Thoracic aorta (tissue), 2 donors: ENCODE data around the gene NT5C. TPM values are rescaled to one million over a fixed set of nuclear protein-coding genes. Genes with fewer than 3 reads are reported as not detected.

Source experiments
- ATAC-seq: fragments of 150-250 bp; one replicate; pipeline ENCODE4 v1.8.0; 2017; ENCODE audit warnings: low read depth; ENCODE audit not compliant: insufficient number of reproducible peaks, low FRiP score
- DNase-seq: peaks from one replicate; pipeline ENCODE4 v3.0.0-alpha.2; 2020; ENCODE audit warnings: low spot score
- H3K27ac ChIP-seq, 2 donors: fragments of 200-600 bp; sonication (generic); 1 replicate in 1 of 2; 2 replicates in 1 of 2; pipeline ENCODE4 v1.5.1; 2016; ENCODE audit warnings: mild to moderate bottlenecking in 2 of 2, moderate library complexity in 2 of 2
- H3K27me3 ChIP-seq: fragments of 200-600 bp; sonication (generic); replicated peaks from 2 replicates; pipeline ENCODE4 v1.6.0; 2016; ENCODE audit warnings: mild to moderate bottlenecking; ENCODE audit not compliant: insufficient read depth
- H3K36me3 ChIP-seq: fragments of 200-600 bp; sonication (generic); one replicate; pipeline ENCODE4 v1.5.1; 2016
- H3K4me1 ChIP-seq, 2 donors: fragments of 200-600 bp; sonication (generic); 1 replicate in 1 of 2; 2 replicates in 1 of 2; pipeline versions ENCODE4 v1.5.1 to v1.6.0; 2016; ENCODE audit warnings: low read depth in 2 of 2, mild to moderate bottlenecking in 1 of 2; ENCODE audit not compliant: control insufficient read depth in 1 of 2
- H3K4me3 ChIP-seq: fragments of 200-600 bp; sonication (generic); 2 replicates; pipeline ENCODE4 v1.5.1; 2016; ENCODE audit warnings: mild to moderate bottlenecking
- H3K9me3 ChIP-seq: fragments of 200-600 bp; sonication (generic); 2 replicates; pipeline ENCODE4 v1.5.1; 2016
- CTCF ChIP-seq: fragments of 200-600 bp; sonication (generic); IDR thresholded peaks from one replicate; pipeline ENCODE4 v1.5.1; 2019; ENCODE audit warnings: antibody characterized with exemption
- total RNA-seq, 2 donors: library from RNA; depleted of rRNA; stranded (reverse); fragments of >200 nt; gene quantifications; one replicate each; pipeline versions ENCODE4 v1.1.0 to v1.2.3, GENCODE V29; 2016

NT5C gene
- total RNA-seq, 2 donors from 2014 or later, result 57.9 to 80.0 TPM

GRCh38 chr17:75087182-75087557 lies 44.4 kb downstream of the NT5C start:
- DNase-seq, result no peak
- ATAC-seq, result no peak
- peaks cover 5 to 23% of the 10 kb centered on the region in 2 donors for H3K4me1 ChIP-seq

GRCh38 chr17:75086496-75087181 lies 44.9 kb downstream of the NT5C start:
- peaks cover 5 to 23% of the 10 kb centered on the region in 2 donors for H3K4me1 ChIP-seq
- ATAC-seq (no peak), DNase-seq (no peak)
- H3K27me3 ChIP-seq, result no peaks in the 10 kb centered on the region
- no peak overlapping the region for H3K4me3 ChIP-seq
- no peaks in the 10 kb centered on the region for H3K9me3 ChIP-seq
- no peaks in the 10 kb centered on the region for H3K36me3 ChIP-seq
- no peak for TF ChIP-seq CTCF
- H3K27ac ChIP-seq, result no peak overlapping the region

More at GRCh38 chr17:75087182-75087557, 44.4 kb downstream of the NT5C start:
- no peaks in the 10 kb centered on the region for H3K36me3 ChIP-seq
- no peaks in the 10 kb centered on the region for H3K27me3 ChIP-seq
- H3K4me3 ChIP-seq, result peak overlapping the region; percentile 75
- H3K9me3 ChIP-seq, result no peaks in the 10 kb centered on the region
- peak overlapping the region in 1 of 2 donors; percentile 55 for H3K27ac ChIP-seq
- TF ChIP-seq CTCF, result no peak

GRCh38 chr17:75084039-75084660 lies 47.4 kb downstream of the NT5C start:
- Histone ChIP-seq H3K27ac (no peak overlapping the region), H3K4me3 (no peak overlapping the region), H3K4me1 (peaks cover 7 to 28% of the 10 kb centered on the region in 2 donors), H3K9me3 (no peaks in the 10 kb centered on the region), H3K27me3 (no peaks in the 10 kb centered on the region), H3K36me3 (no peaks in the 10 kb centered on the region)
- no peak for TF ChIP-seq CTCF
- ATAC-seq (no peak), DNase-seq (no peak)

GRCh38 chr17:75082683-75083082 lies 48.9 kb downstream of the NT5C start:
- H3K4me3 ChIP-seq, result no peak overlapping the region
- no peak overlapping the region for H3K27ac ChIP-seq
- H3K4me1 ChIP-seq, result peaks cover 15 to 28% of the 10 kb centered on the region in 2 donors
- DNase-seq (no peak), ATAC-seq (no peak)
- no peaks in the 10 kb centered on the region for H3K36me3 ChIP-seq
- H3K27me3 ChIP-seq, result no peaks in the 10 kb centered on the region
- TF ChIP-seq CTCF, result no peak
- no peaks in the 10 kb centered on the region for H3K9me3 ChIP-seq

GRCh38 chr17:75081611-75082540 lies 49.7 kb downstream of the NT5C start:
- DNase-seq (no peak), ATAC-seq (no peak)
- H3K4me1 ChIP-seq, result peaks cover 18 to 28% of the 10 kb centered on the region in 2 donors
- no peak for TF ChIP-seq CTCF
- H3K4me3 ChIP-seq, result no peak overlapping the region
- H3K27ac ChIP-seq, result no peak overlapping the region
- no peaks in the 10 kb centered on the region for H3K36me3 ChIP-seq
- no peaks in the 10 kb centered on the region for H3K9me3 ChIP-seq
- H3K27me3 ChIP-seq, result no peaks in the 10 kb centered on the region
